HepG2 (cell line): Measurements from ENCODE around the gene NDRG2. TPM values are rescaled to one million over a fixed set of nuclear protein-coding genes. Genes with fewer than 3 reads are reported as not detected.

Experiments
- BORCS8-MEF2B ChIP-seq: sonication (generic); formaldehyde crosslinking; IDR thresholded peaks from 2 replicates; pipeline ENCODE4 v1.8.0; 2022; ENCODE audit warnings: mild to moderate bottlenecking, missing genetic modification reagents
- CBX1 ChIP-seq: IDR thresholded peaks from one replicate; pipeline ENCODE4 v1.6.1; 2016; ENCODE audit warnings: antibody characterized with exemption, low read depth
- MTA1 ChIP-seq: sonication (generic); formaldehyde crosslinking; IDR thresholded peaks from 2 replicates; pipeline ENCODE4 v1.4.0; 2020; ENCODE audit warnings: missing genetic modification reagents, mild to moderate bottlenecking, borderline replicate concordance
- NR0B2 ChIP-seq: sonication (generic); formaldehyde crosslinking; IDR thresholded peaks from 2 replicates; pipeline ENCODE4 v1.4.0; 2020; ENCODE audit warnings: mild to moderate bottlenecking, missing genetic modification reagents
- ZNF234 ChIP-seq: sonication (generic); formaldehyde crosslinking; conservative IDR thresholded peaks from 2 replicates; pipeline ENCODE4 v1.5.1; 2020; ENCODE audit warnings: mild to moderate bottlenecking, missing genetic modification reagents
- ZNF280D ChIP-seq: sonication (generic); formaldehyde crosslinking; IDR thresholded peaks from 2 replicates; pipeline ENCODE4 v1.5.1; 2020; ENCODE audit warnings: mild to moderate bottlenecking, missing genetic modification reagents
- ZNF552 ChIP-seq: sonication (generic); formaldehyde crosslinking; IDR thresholded peaks from 2 replicates; pipeline ENCODE4 v1.9.0; 2022; ENCODE audit warnings: missing genetic modification reagents, mild to moderate bottlenecking, borderline replicate concordance
- ZNF646 ChIP-seq: sonication (generic); formaldehyde crosslinking; IDR thresholded peaks from 2 replicates; pipeline ENCODE4 v1.9.0; 2021; ENCODE audit warnings: mild to moderate bottlenecking, missing genetic modification reagents
- polyA plus RNA-seq, 8 experiments: library from polyadenylated mRNA; depleted of rRNA in 3 of 8; stranded (reverse) in 7 of 8; unstranded in 1 of 8; fragments of >200 nt; fragmentation: Illumina TruSeq in 4 of 8; extraction: Trizol in 4 of 8; gene quantifications; 2 replicates each; pipeline versions ENCODE4 v1.2.1 to v1.2.3, GENCODE V29; 2011 to 2016; ENCODE audit warnings: low read depth in 4 of 8, missing spikeins in 1 of 8, mixed read lengths in 1 of 8; ENCODE audit not compliant: insufficient read depth in 1 of 8
- total RNA-seq, 5 experiments: library from RNA; depleted of rRNA; stranded (reverse); fragments of >200 nt; fragmentation: Illumina TruSeq; extraction: Trizol; gene quantifications; 2 replicates each; pipeline ENCODE4 v1.2.3, GENCODE V29; 2016; ENCODE audit warnings: low read depth in 1 of 5
- TF ChIP-seq, protein P1 (sequence below): sonication (generic); formaldehyde crosslinking; IDR thresholded peaks from 2 replicates; pipeline ENCODE4 v1.8.1; 2022; ENCODE audit warnings: low read depth, mild to moderate bottlenecking, missing genetic modification reagents
- TF ChIP-seq, protein P2 (sequence below): sonication (generic); formaldehyde crosslinking; IDR thresholded peaks from 2 replicates; pipeline ENCODE4 v1.4.0; 2020; ENCODE audit warnings: missing genetic modification reagents

Gene NDRG2
- total and polyA plus RNA-seq, 2 of the 13 experiments (the other 11 are each of a cell fraction or from before 2014, with no cell fraction given): 27.2 to 189 TPM

GRCh38 chr14:21068521-21069387, 43.9 kb upstream of the NDRG2 start (continued):
- no peak for TF ChIP-seq ZNF646 (CRISPR knock-in tag)
- TF ChIP-seq, protein P1, sequence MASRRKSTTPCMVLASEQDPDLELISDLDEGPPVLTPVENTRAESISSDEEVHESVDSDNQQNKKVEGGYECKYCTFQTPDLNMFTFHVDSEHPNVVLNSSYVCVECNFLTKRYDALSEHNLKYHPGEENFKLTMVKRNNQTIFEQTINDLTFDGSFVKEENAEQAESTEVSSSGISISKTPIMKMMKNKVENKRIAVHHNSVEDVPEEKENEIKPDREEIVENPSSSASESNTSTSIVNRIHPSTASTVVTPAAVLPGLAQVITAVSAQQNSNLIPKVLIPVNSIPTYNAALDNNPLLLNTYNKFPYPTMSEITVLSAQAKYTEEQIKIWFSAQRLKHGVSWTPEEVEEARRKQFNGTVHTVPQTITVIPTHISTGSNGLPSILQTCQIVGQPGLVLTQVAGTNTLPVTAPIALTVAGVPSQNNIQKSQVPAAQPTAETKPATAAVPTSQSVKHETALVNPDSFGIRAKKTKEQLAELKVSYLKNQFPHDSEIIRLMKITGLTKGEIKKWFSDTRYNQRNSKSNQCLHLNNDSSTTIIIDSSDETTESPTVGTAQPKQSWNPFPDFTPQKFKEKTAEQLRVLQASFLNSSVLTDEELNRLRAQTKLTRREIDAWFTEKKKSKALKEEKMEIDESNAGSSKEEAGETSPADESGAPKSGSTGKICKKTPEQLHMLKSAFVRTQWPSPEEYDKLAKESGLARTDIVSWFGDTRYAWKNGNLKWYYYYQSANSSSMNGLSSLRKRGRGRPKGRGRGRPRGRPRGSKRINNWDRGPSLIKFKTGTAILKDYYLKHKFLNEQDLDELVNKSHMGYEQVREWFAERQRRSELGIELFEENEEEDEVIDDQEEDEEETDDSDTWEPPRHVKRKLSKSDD (CRISPR knock-in tag): no peak
- TF ChIP-seq MTA1 (CRISPR knock-in tag): no peak
- TF ChIP-seq CBX1: no peak
- no peak for TF ChIP-seq BORCS8-MEF2B (CRISPR knock-in tag)
- TF ChIP-seq NR0B2 (CRISPR knock-in tag): no peak; the same call in none of the 2 replicates
- no peak; the same call in 1 of the 2 replicates for TF ChIP-seq ZNF280D (CRISPR knock-in tag)
- peak; percentile 58; the same call in 1 of the 2 replicates for TF ChIP-seq ZNF552 (CRISPR knock-in tag)
- TF ChIP-seq ZNF234 (CRISPR knock-in tag): no peak
- TF ChIP-seq, protein P2, sequence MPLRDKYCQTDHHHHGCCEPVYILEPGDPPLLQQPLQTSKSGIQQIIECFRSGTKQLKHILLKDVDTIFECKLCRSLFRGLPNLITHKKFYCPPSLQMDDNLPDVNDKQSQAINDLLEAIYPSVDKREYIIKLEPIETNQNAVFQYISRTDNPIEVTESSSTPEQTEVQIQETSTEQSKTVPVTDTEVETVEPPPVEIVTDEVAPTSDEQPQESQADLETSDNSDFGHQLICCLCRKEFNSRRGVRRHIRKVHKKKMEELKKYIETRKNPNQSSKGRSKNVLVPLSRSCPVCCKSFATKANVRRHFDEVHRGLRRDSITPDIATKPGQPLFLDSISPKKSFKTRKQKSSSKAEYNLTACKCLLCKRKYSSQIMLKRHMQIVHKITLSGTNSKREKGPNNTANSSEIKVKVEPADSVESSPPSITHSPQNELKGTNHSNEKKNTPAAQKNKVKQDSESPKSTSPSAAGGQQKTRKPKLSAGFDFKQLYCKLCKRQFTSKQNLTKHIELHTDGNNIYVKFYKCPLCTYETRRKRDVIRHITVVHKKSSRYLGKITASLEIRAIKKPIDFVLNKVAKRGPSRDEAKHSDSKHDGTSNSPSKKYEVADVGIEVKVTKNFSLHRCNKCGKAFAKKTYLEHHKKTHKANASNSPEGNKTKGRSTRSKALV (CRISPR knock-in tag): peak; percentile 51; the same call in 1 of the 2 replicates
